CD14-positive monocyte (primary cell): ENCODE measurements around the gene CC2D1A. TPM values are rescaled to one million over a fixed set of nuclear protein-coding genes. Genes with fewer than 3 reads are reported as not detected.
A peak's percentile ranks its signal among the peaks of the same experiment; 100 is the strongest.

Experiments used
- DNase-seq, 3 donors: peaks; one replicate each; pipeline ENCODE4 v3.0.0-alpha.2; 2011 to 2022
- H2AFZ ChIP-seq: 2 replicates; pipeline ENCODE4 v1.6.0; 2012; ENCODE audit warnings: mild to moderate bottlenecking, low read depth, low read length, inconsistent platforms; ENCODE audit not compliant: insufficient read depth, poor library complexity, severe bottlenecking
- H3K27ac ChIP-seq, 2 donors: 1 replicate in 1 of 2; 2 replicates in 1 of 2; pipeline ENCODE4 v1.5.1; 2012 to 2013; ENCODE audit warnings: low read length in 2 of 2, control low read depth in 1 of 2, inconsistent platforms in 1 of 2, low read depth in 1 of 2, mild to moderate bottlenecking in 1 of 2
- H3K27me3 ChIP-seq, 2 donors: one replicate each; pipeline versions ENCODE4 v1.6.0 to v1.6.1; 2011 to 2013; ENCODE audit warnings: low read length in 2 of 2; ENCODE audit not compliant: control insufficient read depth in 2 of 2, insufficient read depth in 2 of 2
- H3K36me3 ChIP-seq, 2 donors: replicated peaks in 1 of 2; 1 replicate in 1 of 2; 2 replicates in 1 of 2; pipeline versions ENCODE4 v1.5.1 to v1.6.1; 2012 to 2013; ENCODE audit warnings: low read length in 2 of 2, control low read depth in 1 of 2, inconsistent platforms in 1 of 2, mild to moderate bottlenecking in 1 of 2; ENCODE audit not compliant: insufficient read depth in 2 of 2, control insufficient read depth in 1 of 2
- H3K4me1 ChIP-seq, 2 donors: 1 replicate in 1 of 2; 2 replicates in 1 of 2; pipeline versions ENCODE4 v1.5.1 to v1.6.1; 2012 to 2013; ENCODE audit warnings: low read length in 2 of 2, control low read depth in 1 of 2, inconsistent platforms in 1 of 2, mild to moderate bottlenecking in 1 of 2, moderate library complexity in 1 of 2; ENCODE audit not compliant: insufficient read depth in 2 of 2, control insufficient read depth in 1 of 2
- H3K4me2 ChIP-seq: replicated peaks from 2 replicates; pipeline ENCODE3; 2012; ENCODE audit warnings: low read length, moderate library complexity, mild to moderate bottlenecking; ENCODE audit not compliant: poor library complexity, severe bottlenecking; ENCODE audit errors: extremely low read depth
- H3K4me3 ChIP-seq, 3 experiments: fragments of 200-600 bp in 1 of 3; sonication (generic) in 1 of 3; replicated peaks in 1 of 3; 1 replicate in 2 of 3; 2 replicates in 1 of 3; pipeline ENCODE4 v1.5.1; 2011 to 2013; ENCODE audit warnings: low read length in 3 of 3, mild to moderate bottlenecking in 3 of 3, control low read depth in 2 of 3, low read depth in 2 of 3, inconsistent platforms in 1 of 3, moderate library complexity in 1 of 3
- H3K79me2 ChIP-seq: 2 replicates; pipeline ENCODE4 v1.6.0; 2012; ENCODE audit warnings: mild to moderate bottlenecking, control low read depth, inconsistent platforms, low read length, moderate library complexity; ENCODE audit not compliant: insufficient read depth
- H3K9ac ChIP-seq: 2 replicates; pipeline ENCODE4 v1.6.0; 2017; ENCODE audit warnings: low read length, mild to moderate bottlenecking; ENCODE audit not compliant: insufficient read depth, poor library complexity, severe bottlenecking
- H3K9me3 ChIP-seq, 2 donors: replicated peaks in 1 of 2; 1 replicate in 1 of 2; 2 replicates in 1 of 2; pipeline versions ENCODE4 v1.5.1 to v1.6.1; 2012 to 2013; ENCODE audit warnings: low read length in 2 of 2, control low read depth in 1 of 2; ENCODE audit not compliant: control insufficient read depth in 1 of 2, insufficient read depth in 1 of 2
- H4K20me1 ChIP-seq: 2 replicates; pipeline ENCODE4 v1.6.0; 2012; ENCODE audit warnings: mild to moderate bottlenecking, low read length, control low read depth, moderate library complexity; ENCODE audit not compliant: insufficient read depth
- H3K27ac Mint-ChIP-seq, 7 donors: one replicate each; pipeline ENCODE4 v1.8.0; 2020; ENCODE audit warnings: mild to moderate bottlenecking in 7 of 7, mixed read lengths in 7 of 7, moderate library complexity in 6 of 7, inconsistent platforms in 2 of 7
- H3K27me3 Mint-ChIP-seq, 3 donors: one replicate each; pipeline ENCODE4 v1.8.0; 2021 to 2022; ENCODE audit warnings: low read depth in 3 of 3, mild to moderate bottlenecking in 3 of 3, mixed read lengths in 3 of 3, moderate library complexity in 3 of 3, inconsistent platforms in 1 of 3
- H3K36me3 Mint-ChIP-seq, 2 donors: one replicate each; pipeline ENCODE4 v1.8.0; 2020; ENCODE audit warnings: mixed read lengths in 2 of 2, inconsistent platforms in 1 of 2, mild to moderate bottlenecking in 1 of 2
- H3K4me1 Mint-ChIP-seq: one replicate; pipeline ENCODE4 v1.8.0; 2020; ENCODE audit warnings: mild to moderate bottlenecking, mixed read lengths
- H3K4me3 Mint-ChIP-seq, 2 donors: one replicate each; pipeline ENCODE4 v1.8.0; 2020; ENCODE audit warnings: mild to moderate bottlenecking in 2 of 2, mixed read lengths in 2 of 2, moderate library complexity in 1 of 2
- H3K9me3 Mint-ChIP-seq, 7 donors: one replicate each; pipeline ENCODE4 v1.8.0; 2020 to 2022; ENCODE audit warnings: mixed read lengths in 7 of 7, mild to moderate bottlenecking in 6 of 7, moderate library complexity in 6 of 7, inconsistent platforms in 2 of 7
- CTCF ChIP-seq: fragments of 200-600 bp; IDR thresholded peaks from one replicate; pipeline ENCODE4 v1.8.0; 2022; ENCODE audit warnings: antibody characterized with exemption, mild to moderate bottlenecking
- WGBS: methylation state at CpG from one replicate; pipeline ENCODE4 v1.1.5; 2013; ENCODE audit warnings: missing lambda C conversion rate; ENCODE audit not compliant: insufficient coverage; 5-methylcytosine and 5-hydroxymethylcytosine counted together
- intact Hi-C, 2 donors: fragments of 100-400 bp; cut with micrococcal nuclease; formaldehyde crosslinking; loops; one replicate each; pipeline versions ENCODE4 v1.15.0 to v1.15.1; 2023
- polyA plus RNA-seq, 3 donors: library from polyadenylated mRNA; depleted of rRNA in 1 of 3; unstranded in 2 of 3; stranded (reverse) in 1 of 3; fragments of 300-500 nt in 2 of 3; fragments of >200 nt in 1 of 3; fragmentation: Illumina TruSeq in 2 of 3; gene quantifications; 1 replicate in 2 of 3; 2 replicates in 1 of 3; pipeline ENCODE4 v1.2.3, GENCODE V29; 2012 to 2021

CC2D1A gene
- polyA plus RNA-seq, 3 donors = 4.6 to 27.0 (median 6.2) TPM

GRCh38 chr19:13861392-13861713 lies 44.6 kb upstream of the CC2D1A start:
- peaks cover 12 to 21% of the 10 kb centered on the region in 2 donors for H3K27me3 ChIP-seq
- peaks cover 0 to 9% of the 10 kb centered on the region in 2 donors for H3K9me3 ChIP-seq
- H3K27ac ChIP-seq = peak overlapping the region; percentile 85 to 96
- no peaks in the 10 kb centered on the region for H4K20me1 ChIP-seq
- no peaks in the 10 kb centered on the region for H3K36me3 ChIP-seq
- TF ChIP-seq CTCF = no peak
- H3K4me3 Mint-ChIP-seq = peak overlapping the region; percentile 96 to 99
- 4% methylated on average over 8 of the region's 11 CpGs for WGBS
- peak overlapping the region; percentile 98 to 100 (median 100) for H3K27ac Mint-ChIP-seq
- peak overlapping the region; percentile 25 to 68 (median 50) for H3K4me3 ChIP-seq
- peak overlapping the region; percentile 91 for H3K9ac ChIP-seq
- H3K4me1 ChIP-seq = peaks cover 26 to 45% of the 10 kb centered on the region in 2 donors
- H2AFZ ChIP-seq = peak overlapping the region; percentile 30
- H3K36me3 Mint-ChIP-seq = peaks cover 6 to 9% of the 10 kb centered on the region in 2 donors
- intact Hi-C loops = loop anchor here (1.0 to 5.0 kb wide), 4 partner anchors 10 to 74 kb away; no protein-coding TSS in a partner anchor
- H3K4me1 Mint-ChIP-seq = peaks cover 37% of the 10 kb centered on the region
- H3K27me3 Mint-ChIP-seq = peaks cover 20 to 34% (median 25%) of the 10 kb centered on the region in 3 donors
- H3K4me2 ChIP-seq = peak overlapping the region; percentile 70
- H3K9me3 Mint-ChIP-seq = peaks cover 0 to 10% (median 4%) of the 10 kb centered on the region in 7 donors
- H3K79me2 ChIP-seq = no peaks in the 10 kb centered on the region
- DNase-seq = peak in 2 of 3 donors; percentile 60 to 79

DNA sequence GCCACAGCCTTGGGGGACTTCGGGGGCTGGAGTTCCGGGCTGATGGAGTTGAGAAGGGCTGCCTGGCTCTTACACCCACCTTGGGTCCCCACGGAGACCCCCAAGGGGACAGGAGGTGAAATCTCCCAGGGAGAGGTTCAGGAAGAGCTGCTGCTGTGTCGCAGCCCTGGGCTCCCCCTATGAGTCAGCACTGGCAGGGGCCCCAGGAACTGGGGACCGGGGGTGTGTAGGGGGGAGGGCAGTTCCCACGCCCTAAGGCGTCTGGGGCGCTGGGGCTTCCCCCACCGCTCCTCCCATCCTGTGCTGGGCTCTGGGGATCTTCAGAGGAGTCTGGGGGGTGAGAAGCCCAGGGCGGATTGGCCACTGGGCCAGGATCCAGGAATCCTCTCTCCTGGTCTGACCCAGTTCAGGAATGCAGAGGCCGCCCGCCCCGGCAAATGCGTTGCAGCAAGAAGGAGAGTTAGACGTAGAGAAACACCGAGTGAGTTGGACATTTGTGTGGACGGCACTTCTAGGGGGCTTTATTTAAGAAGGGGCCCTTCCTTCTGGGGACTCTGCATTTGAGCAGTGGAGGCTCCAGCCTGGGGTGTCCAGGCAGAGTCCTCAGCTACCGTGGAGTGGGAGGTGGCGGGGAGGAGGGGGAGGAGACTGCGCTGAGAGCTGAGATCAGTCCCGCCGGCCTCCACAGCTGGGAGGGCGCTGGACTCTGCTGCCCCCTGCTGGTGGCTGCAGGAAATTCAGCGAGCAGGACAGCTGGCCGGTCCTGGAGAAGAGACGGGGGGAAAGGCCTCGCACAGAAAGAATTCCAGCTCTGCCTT lies 44.1 kb upstream of the CC2D1A start:
- H3K27ac Mint-ChIP-seq = peak overlapping the region; percentile 98 to 100 (median 100)
- peak overlapping the region; percentile 30 for H2AFZ ChIP-seq
- no peaks in the 10 kb centered on the region for H3K36me3 ChIP-seq
- peaks cover 10 to 13% of the 10 kb centered on the region in 2 donors for H3K36me3 Mint-ChIP-seq
- peaks cover 17 to 27% of the 10 kb centered on the region in 2 donors for H3K27me3 ChIP-seq
- H3K9me3 Mint-ChIP-seq = peaks cover 0 to 11% (median 7%) of the 10 kb centered on the region in 7 donors
- TF ChIP-seq CTCF = peak; percentile 96
- H3K4me3 Mint-ChIP-seq = peak overlapping the region; percentile 96 to 99
- WGBS = 0% methylated on average over 18 of the region's 27 CpGs
- H3K79me2 ChIP-seq = no peaks in the 10 kb centered on the region
- peak overlapping the region; percentile 85 to 96 for H3K27ac ChIP-seq
- H3K4me1 ChIP-seq = peaks cover 27 to 47% of the 10 kb centered on the region in 2 donors
- peak; percentile 96 to 99 (median 99) for DNase-seq
- H3K4me1 Mint-ChIP-seq = peaks cover 39% of the 10 kb centered on the region
- H4K20me1 ChIP-seq = no peaks in the 10 kb centered on the region
- H3K9me3 ChIP-seq = peaks cover 0 to 11% of the 10 kb centered on the region in 2 donors
- peak overlapping the region; percentile 70 for H3K4me2 ChIP-seq
- H3K4me3 ChIP-seq = peak overlapping the region; percentile 42 to 68 (median 50)
- H3K27me3 Mint-ChIP-seq = peaks cover 24 to 40% (median 31%) of the 10 kb centered on the region in 3 donors
- intact Hi-C loops = loop anchor here (1.0 to 5.0 kb wide), 4 partner anchors 11 to 75 kb away; no protein-coding TSS in a partner anchor
- peak overlapping the region; percentile 91 for H3K9ac ChIP-seq
